COR-L47 (cell line): ENCODE measurements around the gene ARHGAP30.

Experiments used
- DNase-seq: peaks from one replicate; lab custom pipeline; 2025; lab: John Stamatoyannopoulos, UW

Gene ARHGAP30

DNA sequence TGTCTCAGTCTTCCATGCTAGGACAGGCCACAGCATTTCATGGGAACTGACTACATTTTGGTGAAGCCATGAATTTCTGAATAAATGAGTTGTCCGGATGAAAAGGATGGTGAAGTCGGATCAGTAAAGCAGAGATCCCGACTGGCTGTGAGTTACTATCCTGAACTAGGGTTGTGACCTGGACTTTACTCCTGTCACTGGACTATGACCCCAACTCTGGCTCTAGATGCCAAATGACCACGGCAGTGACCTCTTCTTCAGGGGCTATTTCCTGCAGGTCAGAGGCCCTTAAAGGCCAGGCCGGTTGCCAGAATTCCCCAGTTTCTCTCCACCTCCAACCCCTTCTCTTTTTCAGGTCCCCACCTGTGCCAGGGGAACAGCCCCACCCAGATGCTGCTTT is 21.4 kb upstream of the ARHGAP30 start:
- no peak for DNase-seq

DNA sequence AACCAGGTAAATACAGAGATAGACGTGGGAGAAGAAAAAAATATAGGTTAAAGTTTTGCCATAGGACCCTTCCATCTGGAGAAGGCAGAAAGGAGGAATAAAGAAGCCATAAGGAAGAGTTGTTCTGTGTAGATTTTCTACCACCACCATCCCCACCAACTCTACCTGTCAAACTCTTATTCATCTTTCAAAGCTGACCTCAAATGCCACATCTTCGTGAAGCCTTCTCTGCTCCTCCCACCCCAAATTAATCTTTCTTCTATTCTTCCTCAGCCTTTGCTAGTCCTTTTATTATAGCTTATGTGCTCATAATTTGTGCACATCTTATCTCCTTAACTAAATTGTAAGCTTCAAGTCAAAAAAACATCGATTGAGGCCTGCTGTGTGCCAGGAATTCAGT is 20.9 kb upstream of the ARHGAP30 start:
- no peak for DNase-seq

DNA sequence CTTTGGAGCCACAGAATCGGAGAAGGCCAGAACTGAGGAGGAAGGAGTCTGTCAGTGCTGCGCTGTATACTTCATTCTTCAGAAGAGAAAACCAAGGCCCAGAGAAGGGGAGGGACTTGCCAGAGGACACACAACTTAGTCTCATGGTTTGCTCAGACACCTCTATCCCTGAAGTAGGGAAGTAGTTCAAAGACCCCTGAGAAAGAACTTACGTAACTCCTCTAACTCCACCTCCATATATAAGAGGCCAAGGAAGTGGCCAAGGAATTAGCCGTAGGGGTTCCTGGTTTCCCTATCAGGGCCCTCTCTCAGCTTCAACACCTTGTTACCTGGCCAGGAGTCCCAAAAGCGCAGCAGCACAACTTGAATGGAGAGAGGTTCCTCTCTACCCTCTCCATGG is 20.2 kb upstream of the ARHGAP30 start:
- DNase-seq: no peak

DNA sequence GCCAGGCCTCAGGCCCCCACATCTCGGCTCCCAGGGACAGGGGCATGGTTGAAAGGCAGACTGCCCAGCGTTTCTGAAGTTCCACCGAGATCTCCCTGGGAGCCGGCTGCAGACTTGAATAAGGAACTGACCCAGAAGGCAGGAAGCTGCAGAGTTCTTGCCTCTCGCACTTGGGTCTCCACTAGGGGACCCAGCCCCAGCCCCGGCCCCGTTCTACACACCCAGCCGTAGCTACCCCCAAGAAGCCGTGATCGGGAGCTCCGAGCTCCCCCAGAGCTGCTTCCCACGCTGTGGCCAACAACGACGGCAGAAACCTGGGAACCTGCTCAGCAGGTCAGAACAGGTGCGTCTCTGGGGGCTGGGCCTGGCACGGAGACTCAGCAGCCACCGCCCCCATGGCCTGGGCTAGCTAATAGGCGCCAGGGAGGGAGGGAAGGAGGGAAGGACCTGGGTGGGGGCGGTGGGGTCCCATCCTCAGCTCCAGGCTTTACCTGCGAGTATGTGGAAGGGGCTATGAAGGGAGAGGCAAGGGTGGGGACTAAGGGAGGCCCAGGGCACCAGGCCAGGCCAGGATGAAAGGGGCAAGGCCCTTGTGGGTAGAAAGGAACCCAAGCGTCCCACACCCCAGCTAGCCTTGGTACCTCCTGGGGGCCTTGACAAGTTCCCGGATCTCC is 19.7 kb upstream of the ARHGAP30 start, which contains the start of gene NECTIN4:
Gene NECTIN4, minus strand, starts transcription at position 308 of the 674 bp plus-strand sequence. Its CDS starts 262 bp downstream, at position 46.
- DNase-seq: no peak

DNA sequence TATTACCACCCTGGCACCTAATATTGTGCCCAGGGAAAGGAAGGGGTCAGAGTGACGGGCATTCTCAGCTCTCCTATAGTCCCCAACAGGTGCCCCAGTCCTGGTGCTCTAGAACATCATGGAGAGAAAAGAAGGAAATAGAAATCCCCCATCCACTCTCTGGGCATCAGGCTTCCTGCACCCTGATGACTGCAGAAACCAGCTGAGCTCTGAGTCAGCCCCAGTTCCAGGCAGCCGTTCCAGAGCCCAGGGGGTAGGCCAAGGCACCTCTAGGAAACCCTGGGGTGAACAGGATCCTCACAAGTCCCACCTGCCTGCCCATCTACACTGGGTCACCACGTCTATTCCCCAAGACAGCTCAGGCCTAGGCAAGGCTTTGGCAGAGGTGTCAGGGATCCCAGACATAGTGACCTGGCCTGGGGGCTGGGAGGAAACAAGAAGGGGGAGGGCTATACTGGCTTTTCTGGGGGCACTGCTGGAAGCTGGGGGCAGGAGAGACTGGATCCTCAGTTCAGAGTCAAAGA is 19.0 kb upstream of the ARHGAP30 start:
- DNase-seq: no peak

DNA sequence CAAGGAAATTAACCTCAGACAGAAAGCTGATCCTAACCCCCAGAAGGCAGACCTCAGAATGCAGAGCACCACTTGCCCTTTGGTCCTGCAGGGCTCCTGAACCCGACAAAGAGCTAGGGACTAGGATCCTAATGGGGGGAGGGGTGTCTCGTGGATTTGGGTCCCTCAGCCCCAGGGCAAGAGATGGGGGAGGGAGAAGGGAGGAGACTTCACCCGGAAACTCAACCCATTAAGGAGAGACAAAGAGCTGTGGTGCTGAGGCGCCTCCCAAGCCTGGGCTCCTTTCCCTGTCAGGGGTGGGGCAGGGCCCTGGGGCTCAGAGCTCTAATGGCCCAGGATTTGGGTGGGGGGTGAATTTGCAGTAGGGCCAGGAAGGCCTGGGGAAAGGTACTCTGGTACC is 16.8 kb upstream of the ARHGAP30 start:
- no peak for DNase-seq

DNA sequence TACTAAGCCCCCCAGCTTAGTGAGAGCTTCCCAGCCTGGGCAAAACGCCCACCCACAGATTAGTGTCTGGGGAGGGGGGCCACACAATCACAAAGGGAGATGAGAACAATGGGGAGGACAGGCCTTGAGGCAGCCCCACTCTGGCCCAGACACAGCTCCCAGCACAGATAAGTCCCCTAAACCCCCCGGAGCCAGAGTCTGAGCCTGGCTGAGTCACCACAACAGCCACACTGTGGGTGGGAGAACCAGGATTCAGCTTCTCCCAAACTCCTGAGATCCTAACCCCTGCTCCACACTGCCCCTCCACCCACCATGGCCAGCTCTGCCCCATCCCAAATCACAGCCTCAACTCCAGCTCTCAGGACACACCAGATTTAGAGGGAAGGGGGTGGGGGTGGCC is 15.5 kb upstream of the ARHGAP30 start:
- no peak for DNase-seq

DNA sequence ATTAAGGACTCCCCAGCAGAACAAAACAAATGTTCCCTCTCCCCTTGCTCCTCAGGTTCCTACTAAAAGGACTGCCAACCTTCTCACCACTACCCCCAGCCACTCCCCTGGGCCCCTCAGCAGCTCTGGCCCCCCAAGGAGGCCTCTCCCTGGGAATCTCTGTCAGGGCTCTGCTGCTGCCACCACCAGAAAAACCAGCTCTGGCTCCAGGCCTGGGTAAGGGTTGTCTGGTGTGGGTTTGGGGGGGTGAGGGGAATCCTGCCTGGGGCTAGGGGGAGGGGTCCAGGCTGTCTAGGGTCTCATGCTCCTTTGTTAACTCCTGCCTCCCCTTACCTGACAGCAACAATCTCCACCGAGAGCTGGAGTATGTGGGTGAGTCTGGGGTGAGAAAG is 14.9 kb upstream of the ARHGAP30 start:
- no peak for DNase-seq

DNA sequence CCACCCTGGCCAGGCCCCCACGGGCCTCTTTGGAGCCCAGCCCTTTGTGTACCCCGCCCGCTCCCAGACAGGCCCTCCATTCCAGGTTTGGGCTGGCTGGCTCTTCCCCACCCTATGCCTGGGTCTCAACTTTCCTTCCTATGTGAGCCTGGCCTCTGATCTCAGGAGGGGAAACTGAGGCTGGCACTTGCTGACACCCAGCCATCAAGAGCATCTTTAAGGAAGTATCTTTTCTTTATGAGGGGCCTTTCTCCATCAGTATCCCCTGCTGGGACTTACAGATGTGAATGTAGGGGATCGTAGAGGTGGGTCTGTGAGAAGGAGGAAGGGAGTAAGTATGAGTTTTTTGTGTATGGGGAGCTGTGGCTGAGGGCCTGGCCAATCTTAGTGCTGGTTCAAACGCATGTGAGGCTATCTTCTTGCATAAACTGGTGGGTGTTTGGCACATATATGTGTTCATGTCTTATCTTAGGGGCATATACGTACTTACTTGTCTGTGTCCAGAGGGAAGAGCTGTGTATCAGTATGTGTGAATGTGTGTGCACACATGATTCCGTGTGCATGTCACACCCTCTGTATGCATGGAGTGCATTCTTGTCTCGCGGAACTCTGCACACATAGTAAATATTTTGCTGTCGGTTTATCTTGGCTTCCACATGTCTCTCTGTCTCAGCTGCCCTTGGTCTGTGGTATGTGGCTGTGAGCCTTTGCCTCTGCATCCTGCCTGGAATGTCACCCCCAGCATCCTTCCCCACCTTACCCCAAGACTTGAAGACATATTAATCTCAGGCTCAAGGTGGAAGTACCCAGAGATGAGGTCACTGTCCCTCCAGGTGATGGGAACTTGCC is 14.3 kb upstream of the ARHGAP30 start:
- no peak for DNase-seq

DNA sequence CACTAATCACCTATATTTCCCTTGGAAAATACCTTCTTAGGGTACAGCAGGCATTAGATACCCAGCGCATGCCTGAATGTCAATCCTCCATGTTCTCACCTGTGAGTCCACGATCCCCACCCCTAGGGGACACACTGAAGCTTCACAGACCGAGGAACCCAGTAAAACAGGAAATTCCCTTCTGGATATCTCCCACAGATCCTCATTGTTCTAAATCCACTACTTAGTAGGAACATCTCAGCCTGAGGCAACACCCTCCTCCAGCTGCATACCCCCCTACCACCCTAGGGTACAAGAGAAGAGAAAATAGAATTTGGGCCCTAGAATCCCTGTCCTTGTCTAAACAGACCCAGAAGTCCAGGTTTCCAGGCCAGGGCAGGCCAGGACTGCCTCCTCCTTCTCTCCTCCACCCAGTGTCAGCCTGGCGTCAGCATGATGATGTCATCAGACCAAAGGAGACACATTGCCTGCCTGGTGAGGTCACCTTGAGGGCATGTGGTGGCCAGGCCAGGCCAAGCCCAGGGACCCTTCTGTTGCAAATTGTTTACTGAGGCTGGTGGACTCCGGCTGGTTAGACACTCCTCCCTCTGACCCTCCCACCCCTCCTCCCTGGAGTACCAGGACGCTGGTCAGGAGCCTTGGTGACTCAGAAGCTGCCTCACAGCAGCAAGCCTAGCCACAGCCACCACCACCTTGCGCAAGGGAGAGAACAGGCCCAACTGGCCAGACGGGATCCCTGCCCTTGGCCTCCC is 13.5 kb upstream of the ARHGAP30 start:
- DNase-seq: no peak

DNA sequence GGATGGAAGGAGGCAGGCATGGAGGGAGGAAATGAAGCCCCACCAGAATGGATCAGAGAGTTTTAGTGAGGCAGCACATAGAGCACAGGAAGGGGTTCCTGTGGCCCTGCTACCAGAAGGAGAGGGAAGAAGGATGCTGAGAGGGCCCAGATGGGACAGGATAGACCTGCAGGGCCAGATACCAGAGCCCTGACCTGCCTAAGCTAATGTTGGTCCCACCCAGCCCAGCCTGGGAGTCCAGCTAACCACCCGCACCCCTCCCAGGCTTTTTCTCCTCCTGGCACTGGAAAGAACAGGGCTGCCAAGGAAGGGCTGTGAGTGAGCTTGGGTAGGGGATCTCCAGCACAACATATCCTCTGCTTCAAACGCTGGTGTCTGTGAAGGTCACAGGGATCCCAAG is 12.8 kb upstream of the ARHGAP30 start:
- no peak for DNase-seq

DNA sequence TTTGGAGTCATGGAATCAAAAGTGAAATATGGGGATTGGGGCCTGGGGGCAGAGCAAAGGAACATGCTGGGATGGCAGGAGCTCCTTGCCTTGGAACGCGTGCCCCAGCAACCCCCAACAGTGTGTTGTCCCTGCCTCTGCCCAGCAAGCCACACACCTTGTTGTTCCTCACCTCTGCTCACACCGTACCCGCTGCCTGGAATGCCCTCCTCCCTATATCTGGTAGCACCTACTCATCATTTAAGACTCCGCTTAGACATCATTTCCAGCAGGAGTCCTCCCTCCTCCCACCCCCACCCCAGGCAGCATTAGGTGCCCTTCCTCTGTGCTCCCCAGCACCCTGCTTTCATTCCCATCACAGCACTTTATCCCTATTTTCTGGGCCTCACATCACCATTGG is 11.8 kb upstream of the ARHGAP30 start:
- DNase-seq: no peak

DNA sequence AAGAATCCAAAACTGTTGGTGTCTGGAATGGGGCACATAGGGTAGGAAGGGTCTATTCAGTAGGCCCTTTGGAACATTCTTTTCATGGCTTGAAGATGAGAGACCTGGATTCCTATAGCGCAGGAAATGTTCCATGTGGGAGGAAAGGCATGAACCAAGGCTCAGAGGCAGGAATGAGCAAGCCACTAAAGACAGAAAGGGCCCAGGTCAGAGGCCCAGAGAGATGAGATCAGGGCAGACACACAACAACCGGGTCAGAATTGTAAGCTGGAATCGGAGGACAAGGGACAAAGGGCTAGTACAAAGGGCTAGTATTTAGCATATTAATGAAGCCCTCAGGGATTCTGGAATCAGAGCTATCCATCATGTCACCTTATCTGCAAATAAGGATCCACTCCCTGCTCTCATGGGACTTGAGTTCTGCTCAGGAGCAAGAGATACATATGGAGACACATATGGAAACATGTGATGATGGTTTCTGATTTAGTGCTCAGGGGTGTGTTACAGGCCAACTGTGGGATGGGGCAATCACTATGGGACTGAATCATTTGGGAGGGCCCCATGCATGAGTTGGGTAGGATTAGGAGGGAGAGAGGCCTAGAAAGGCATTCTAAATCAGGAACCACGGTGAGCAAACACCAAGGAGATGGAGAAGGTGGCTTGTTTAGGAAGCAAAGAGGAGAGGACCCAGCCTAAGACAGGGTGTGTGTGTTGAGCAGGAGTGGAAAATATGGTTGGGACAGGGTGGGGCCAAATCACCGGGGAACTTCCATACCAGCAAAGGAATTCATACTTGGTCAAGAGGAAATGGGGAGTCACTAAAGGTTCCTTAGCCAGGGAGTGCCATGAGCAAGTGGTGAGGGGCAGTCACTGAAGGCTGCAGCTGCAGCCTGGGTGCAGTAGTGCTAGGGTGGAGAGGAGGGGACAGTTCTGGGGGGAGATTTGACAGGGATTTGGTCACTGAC is 11.0 kb upstream of the ARHGAP30 start:
- no peak for DNase-seq

DNA sequence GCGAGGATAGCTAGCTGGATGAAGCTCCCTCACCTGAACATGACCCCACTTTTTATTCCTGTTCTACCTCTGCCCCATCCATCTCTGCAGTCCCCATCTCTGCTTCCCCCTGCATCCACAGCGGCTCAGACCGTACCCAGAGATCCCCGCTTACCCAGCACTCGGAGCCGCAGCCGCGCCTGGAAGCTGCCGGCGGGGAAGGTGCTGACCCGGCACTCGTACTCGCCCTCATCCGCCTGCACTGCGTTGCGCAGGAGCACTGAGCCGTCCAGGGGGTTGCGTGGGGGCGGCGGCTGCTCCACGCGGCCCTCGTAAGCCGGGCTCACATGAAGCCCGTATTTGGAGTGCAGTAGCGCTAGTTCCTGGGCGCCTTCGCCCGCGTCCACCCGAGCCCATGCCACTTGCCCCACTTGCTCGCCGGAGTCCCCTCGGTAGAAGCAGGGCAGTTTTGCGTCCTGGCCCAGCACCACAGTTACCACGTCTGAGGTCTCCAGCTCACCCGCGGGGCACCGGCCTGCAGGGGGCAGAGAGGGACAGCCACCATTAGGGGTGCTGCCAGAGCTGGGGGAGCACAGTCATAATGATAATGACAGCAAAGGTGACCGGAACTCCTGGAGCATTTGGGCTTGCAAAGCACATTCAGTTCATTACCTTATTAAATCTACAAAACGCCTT is 9.9 kb upstream of the ARHGAP30 start:
- no peak for DNase-seq

DNA sequence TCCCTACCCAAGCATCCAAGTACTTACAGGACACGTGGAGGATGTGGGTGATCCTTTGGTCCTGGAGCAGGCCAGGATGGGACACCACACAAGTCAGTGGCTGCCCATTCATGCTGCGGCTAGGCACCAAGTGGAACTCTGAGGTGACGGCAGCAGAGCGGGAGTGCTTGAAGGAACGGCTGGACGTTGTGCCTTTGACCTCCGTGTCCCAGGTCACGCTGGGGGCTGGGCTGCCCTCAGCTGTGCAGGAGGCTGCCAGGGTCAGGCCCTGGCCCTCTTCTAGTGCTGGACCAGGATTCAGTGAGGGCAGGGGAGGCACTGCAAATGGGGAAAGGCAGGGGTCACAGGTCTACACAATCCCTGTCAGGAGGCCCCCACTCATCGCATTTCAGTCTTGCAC is 7.7 kb upstream of the ARHGAP30 start:
- no peak for DNase-seq

DNA sequence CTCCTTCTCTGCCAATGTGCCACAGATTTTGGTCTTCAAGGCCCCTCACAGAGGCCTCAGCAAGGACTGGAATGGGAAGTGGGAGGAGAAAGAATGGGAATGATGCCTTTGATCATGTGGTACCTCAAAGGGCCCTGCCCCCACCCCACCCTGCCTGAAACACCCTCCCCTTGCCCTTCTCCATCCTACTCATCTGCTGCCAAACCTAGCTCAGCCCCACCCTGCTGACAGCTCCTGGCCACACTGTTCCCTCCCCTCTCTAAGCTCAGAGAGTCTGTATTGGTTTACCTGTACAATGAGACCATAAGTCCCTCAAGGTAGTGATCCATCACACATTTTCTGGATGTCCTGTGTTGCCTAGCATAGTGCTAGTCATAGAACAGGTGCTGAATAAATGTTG is 6.7 kb upstream of the ARHGAP30 start:
- DNase-seq: no peak

DNA sequence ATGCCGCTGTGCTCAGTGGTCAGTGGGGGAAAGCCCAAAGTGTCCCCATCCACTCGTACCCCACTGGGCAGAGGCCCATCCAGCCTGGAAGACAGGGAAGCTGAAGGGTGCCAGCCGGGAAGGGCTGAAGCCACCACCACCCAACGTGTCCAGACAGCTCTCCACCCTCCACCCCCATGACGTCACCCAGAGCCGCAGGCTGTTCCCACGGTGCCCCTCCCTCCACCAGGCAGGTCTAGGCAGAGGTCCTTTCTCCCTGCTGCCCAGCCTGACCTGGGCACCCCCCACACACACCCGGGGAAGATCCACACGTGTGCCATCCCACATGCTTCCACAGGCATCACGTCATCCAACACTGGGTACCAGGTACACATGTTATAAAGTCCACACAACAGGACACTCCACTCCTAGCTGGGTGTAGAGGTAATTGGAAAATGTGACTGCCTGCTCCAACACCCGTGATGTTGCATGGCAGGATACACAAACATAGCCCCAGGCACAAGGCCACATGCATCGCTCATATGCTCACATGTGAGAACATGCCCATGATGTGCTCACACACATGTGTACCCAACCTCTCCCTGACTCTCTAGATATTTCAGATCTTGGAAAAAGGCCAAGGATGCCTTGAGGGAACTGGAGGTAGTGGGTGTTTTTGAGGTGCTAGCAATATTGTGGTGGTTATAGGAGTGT is 5.1 kb upstream of the ARHGAP30 start:
- DNase-seq: no peak

DNA sequence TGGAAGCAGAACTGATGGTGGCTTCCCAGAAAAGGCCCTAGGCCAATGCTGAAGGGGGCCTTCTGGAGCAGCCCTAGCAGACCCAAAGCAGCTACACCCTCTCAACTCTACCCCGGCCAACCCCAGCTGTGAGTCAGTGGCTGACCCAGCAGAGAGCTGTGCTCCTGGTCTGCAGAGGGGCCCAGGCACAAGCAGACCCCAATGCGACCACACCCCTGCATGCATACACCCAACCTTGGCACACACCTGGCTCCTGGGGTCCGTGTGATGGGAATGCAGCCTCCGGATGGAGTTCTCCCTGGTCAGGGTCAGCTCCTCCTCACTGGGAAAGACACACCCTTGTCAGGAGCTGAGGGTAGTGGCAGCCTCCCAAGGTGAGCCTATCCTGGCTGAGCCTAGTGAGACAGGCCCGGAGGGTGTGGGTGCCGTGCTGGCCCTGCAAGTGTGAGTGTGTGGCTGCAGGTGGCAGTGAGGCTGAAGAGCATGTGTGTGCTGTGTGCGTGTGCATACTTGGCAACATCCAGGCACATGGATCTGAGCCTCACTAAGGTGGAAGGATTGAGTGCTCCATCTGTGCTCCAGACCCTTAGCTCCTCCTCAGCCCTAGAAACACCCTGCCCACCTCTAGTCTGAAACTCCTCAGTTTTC is 3.9 kb upstream of the ARHGAP30 start:
- no peak for DNase-seq

DNA sequence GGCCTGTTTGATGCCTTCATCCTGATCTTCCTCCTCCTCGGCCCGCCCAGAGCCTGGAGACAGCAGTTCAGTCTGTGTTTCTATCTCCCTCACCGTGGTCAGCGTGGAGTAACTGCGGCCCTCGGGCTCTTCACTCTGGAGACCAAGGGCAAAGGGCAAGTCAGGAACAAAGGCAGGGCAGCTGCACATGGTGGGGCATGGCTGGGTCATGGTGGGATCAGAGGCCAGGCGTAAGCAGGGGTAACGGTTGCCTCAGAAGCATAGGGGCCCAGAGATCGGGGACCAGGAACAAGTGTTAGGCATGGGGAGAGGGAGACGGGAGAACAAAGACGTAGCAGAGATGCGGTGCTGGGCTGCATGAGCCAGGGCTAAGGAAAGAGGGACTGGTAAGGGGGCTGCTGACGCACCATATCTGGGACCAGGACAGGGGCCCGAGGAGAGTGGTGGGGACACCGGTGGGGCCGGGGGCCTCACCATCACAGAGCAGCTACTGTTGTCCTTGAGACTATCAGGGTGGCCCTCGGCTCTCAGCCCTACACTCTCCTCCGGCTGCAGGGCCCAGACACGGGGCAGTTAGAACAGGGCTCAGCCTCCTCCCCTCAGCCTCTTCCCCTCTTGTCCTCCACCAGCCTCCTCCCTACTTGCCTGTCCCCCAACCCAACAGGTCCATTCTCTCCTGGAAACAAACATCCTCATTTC is 3.2 kb upstream of the ARHGAP30 start:
- no peak for DNase-seq
